GM18505 (cell line): Measurements from ENCODE around the gene NAXE.
"Not testable (repeated sequence)": the region's sequence is repeated elsewhere in the genome, so short reads cannot be mapped to it uniquely, and the experiment has no call there.

Experiments used
- ATAC-seq: cut with Tn5 transposase; IDR thresholded peaks from one replicate; pipeline ENCODE4 v1.9.1; 2021; ENCODE audit not compliant: unreplicated experiment
- POLR2A ChIP-seq: IDR thresholded peaks from 4 replicates; pipeline ENCODE4 v1.6.1; 2011; ENCODE audit warnings: borderline replicate concordance; ENCODE audit not compliant: insufficient read depth, insufficient read length; ENCODE audit errors: extremely low read depth

NAXE gene

GRCh38 chr1:156626079-156626438 is 34.5 kb downstream of the NAXE start:
- ATAC-seq, result no peak
- no peak for TF ChIP-seq POLR2A

- no peak for ATAC-seq
- no peak for TF ChIP-seq POLR2A
These were observed 35.8 kb downstream of the NAXE start for GRCh38 chr1:156627313-156627880.

- ATAC-seq, result no peak
- no peak for TF ChIP-seq POLR2A
These were observed 38.4 kb downstream of the NAXE start for GRCh38 chr1:156629823-156630449.

- ATAC-seq, result not testable (repeated sequence)
These were observed 39.6 kb downstream of the NAXE start for GRCh38 chr1:156631152-156631551.

- TF ChIP-seq POLR2A, result no peak
- no peak for ATAC-seq
These were observed 40.8 kb downstream of the NAXE start for GRCh38 chr1:156632355-156632754.

- ATAC-seq, result no peak
- no peak for TF ChIP-seq POLR2A
These were observed 46.8 kb downstream of the NAXE start for GRCh38 chr1:156638189-156638985.

- no peak for ATAC-seq
- TF ChIP-seq POLR2A, result no peak
These were observed 48.1 kb downstream of the NAXE start for GRCh38 chr1:156639601-156640101.

GRCh38 chr1:156640842-156641706 is 49.5 kb downstream of the NAXE start:
- TF ChIP-seq POLR2A, result no peak
- ATAC-seq, result no peak

GRCh38 chr1:156641761-156642264 is 50.2 kb downstream of the NAXE start, which contains the start of gene BCAN:
Gene BCAN, plus strand, starts transcription at chr1:156642117. Its CDS starts 3,938 bp downstream, at chr1:156646055.
- ATAC-seq, result no peak
- TF ChIP-seq POLR2A, result no peak

- no peak for ATAC-seq
- TF ChIP-seq POLR2A, result no peak
These were observed 50.9 kb downstream of the NAXE start for GRCh38 chr1:156642265-156643048.

- no peak for ATAC-seq
- TF ChIP-seq POLR2A, result no peak
These were observed 51.6 kb downstream of the NAXE start for GRCh38 chr1:156643049-156643777.

GRCh38 chr1:156643778-156644092 is 52.2 kb downstream of the NAXE start:
- TF ChIP-seq POLR2A, result no peak
- no peak for ATAC-seq
